ENCODE results near the gene TBL1X. TPM values are rescaled to one million over a fixed set of nuclear protein-coding genes. Genes with fewer than 3 reads are reported as not detected.

The TBL1X gene
- total and polyA plus RNA-seq, 8 donors, result 2.4 to 16.6 (median 9.3) TPM

- Histone ChIP-seq H3K4me3 (no peak overlapping the region), H3K27ac (no peak overlapping the region), H3K4me1 (no peaks in the 10 kb centered on the region), H3K27me3 (no peaks in the 10 kb centered on the region), H3K9me3 (no peaks in the 10 kb centered on the region), H3K36me3 (no peaks in the 10 kb centered on the region)
- TF ChIP-seq, protein P1, sequence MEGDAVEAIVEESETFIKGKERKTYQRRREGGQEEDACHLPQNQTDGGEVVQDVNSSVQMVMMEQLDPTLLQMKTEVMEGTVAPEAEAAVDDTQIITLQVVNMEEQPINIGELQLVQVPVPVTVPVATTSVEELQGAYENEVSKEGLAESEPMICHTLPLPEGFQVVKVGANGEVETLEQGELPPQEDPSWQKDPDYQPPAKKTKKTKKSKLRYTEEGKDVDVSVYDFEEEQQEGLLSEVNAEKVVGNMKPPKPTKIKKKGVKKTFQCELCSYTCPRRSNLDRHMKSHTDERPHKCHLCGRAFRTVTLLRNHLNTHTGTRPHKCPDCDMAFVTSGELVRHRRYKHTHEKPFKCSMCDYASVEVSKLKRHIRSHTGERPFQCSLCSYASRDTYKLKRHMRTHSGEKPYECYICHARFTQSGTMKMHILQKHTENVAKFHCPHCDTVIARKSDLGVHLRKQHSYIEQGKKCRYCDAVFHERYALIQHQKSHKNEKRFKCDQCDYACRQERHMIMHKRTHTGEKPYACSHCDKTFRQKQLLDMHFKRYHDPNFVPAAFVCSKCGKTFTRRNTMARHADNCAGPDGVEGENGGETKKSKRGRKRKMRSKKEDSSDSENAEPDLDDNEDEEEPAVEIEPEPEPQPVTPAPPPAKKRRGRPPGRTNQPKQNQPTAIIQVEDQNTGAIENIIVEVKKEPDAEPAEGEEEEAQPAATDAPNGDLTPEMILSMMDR (IDR thresholded peaks at IDR 0.05), result no peak
- intact Hi-C loops (cut with DNase I), result no loop called here
- 68 to 75% methylated on average over 3 of the region's 3 CpGs for WGBS, 2 donors
- ATAC-seq (no peak), FAIRE-seq (no peak), DNase-seq (no peak)
Observed at GRCh38 chrX:9516635-9517034, 51.8 kb downstream of the TBL1X start.

DNA sequence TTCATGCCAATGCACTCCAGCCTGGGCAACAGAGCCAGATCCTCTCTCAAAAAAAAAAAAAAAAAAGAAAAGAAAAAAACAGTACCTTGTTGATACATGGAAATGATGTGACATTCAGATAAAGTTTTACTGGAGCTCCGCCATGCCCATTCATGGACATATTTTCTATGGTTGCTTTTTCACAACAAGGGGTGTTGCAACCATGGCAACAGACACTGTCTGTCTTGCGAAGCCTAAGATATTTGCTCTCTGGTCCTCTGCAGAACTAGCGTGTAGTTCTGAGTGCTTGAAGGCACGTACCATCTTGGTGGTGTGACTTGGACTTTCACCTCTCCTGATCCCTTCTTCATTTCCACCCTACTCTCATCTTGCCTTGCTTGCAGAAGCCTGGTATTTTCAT lies 53.2 kb downstream of the TBL1X start:
- Histone ChIP-seq H3K27ac (no peak overlapping the region), H3K36me3 (no peaks in the 10 kb centered on the region), H3K4me1 (no peaks in the 10 kb centered on the region), H3K27me3 (no peaks in the 10 kb centered on the region), H3K4me3 (no peak overlapping the region), H3K9me3 (no peaks in the 10 kb centered on the region)
- no peak for DNase-seq
- no peak for ATAC-seq
- WGBS, 2 donors, result 86 to 97% methylated on average over 4 of the region's 4 CpGs
- TF ChIP-seq, protein P1 (IDR thresholded peaks at IDR 0.05), result no peak
- intact Hi-C loops (cut with DNase I), result no loop called here
- no peak for FAIRE-seq

DNA sequence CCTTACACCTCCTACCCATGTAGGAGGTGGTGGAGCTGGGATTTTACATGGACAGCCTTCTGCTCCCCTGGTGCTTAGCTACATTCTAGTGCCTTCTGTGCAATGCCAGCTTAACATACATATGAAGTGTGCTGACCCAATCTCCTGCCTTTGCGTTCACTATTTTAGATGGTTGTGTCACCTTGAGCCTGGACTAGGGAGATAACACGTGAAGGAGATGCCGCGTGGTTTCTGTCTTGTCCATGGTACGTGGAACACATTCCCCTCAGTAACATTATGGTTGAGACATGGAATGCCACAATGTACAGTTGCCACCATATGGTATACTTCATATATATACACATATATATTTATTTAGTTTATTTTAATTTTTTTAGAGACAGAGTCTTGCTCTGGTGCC lies 54.0 kb downstream of the TBL1X start:
- Histone ChIP-seq H3K27me3 (no peaks in the 10 kb centered on the region), H3K9me3 (no peaks in the 10 kb centered on the region), H3K4me1 (no peaks in the 10 kb centered on the region), H3K27ac (no peak overlapping the region), H3K4me3 (no peak overlapping the region), H3K36me3 (no peaks in the 10 kb centered on the region)
- no peak for DNase-seq
- TF ChIP-seq, protein P1 (IDR thresholded peaks at IDR 0.05), result no peak
- intact Hi-C loops (cut with DNase I), result no loop called here
- WGBS, 2 donors, result 92 to 93% methylated on average over 5 of the region's 5 CpGs
- ATAC-seq, result no peak
- FAIRE-seq, result no peak

DNA sequence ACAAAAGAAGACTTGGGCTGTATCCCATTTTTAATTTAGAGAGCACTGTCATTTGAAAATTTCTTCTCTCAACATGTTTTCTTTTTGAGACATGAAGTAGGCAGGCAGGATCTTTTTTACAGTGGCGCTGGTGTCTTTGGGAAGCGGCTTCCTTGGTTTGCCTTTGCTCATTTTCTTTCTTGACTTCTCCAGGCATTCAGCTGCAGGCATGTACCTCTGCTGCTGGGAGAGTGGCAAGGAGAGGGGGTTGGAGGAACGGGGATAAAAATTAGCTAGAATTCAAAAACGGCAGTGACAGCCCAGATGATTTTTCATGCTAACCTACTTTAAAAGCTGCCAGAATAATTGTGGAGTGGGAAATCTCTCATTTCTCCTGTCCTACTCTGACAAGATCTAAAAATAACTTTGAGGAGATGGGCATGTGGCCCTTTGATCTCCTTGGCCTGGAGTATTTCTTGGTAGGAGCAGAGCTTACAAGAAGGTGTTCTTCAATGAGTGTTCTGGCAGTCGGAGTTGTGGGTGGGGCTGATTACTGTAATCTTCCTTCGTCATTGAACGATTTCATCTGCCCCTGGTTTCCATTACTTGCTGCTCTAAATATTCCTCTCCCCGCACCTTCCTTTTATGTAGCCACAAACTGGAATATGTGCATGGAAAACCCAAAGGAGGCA lies 54.8 kb downstream of the TBL1X start:
- H3K9me3 ChIP-seq, result no peaks in the 10 kb centered on the region
- TF ChIP-seq, protein P1 (IDR thresholded peaks at IDR 0.05), result no peak
- intact Hi-C loops (cut with DNase I), result no loop called here
- H3K4me1 ChIP-seq, result no peaks in the 10 kb centered on the region
- FAIRE-seq (peak; percentile 43), DNase-seq (no peak), ATAC-seq (no peak)
- no peaks in the 10 kb centered on the region for H3K36me3 ChIP-seq
- WGBS, 2 donors, result 47 to 51% methylated on average over 8 of the region's 8 CpGs
- H3K27me3 ChIP-seq, result no peaks in the 10 kb centered on the region
- H3K4me3 ChIP-seq, result no peak overlapping the region
- no peak overlapping the region for H3K27ac ChIP-seq

DNA sequence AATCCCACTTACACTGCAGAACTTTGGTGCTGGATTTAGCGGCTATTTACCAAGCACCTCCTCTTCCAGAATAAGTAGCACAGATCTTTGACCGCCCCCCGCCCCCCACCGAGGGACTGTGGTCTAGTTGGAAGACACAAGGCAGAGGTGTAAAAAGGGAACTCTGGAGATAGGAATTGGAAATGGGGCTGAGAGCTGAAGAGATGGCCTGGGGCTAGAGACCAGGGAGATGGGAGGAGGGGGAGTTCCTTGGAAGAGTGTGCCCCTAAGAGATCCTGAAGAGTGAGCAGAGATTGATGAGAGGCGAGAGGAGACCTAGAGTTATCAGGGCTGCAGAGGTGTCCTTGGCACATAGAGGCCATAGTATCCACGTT lies 55.3 kb downstream of the TBL1X start:
- TF ChIP-seq, protein P1 (IDR thresholded peaks at IDR 0.05), result no peak
- FAIRE-seq (no peak), DNase-seq (no peak), ATAC-seq (no peak)
- WGBS, 2 donors, result 63 to 84% methylated on average over 6 of the region's 6 CpGs
- H3K9me3 ChIP-seq, result no peaks in the 10 kb centered on the region
- no peaks in the 10 kb centered on the region for H3K27me3 ChIP-seq
- intact Hi-C loops (cut with DNase I), result no loop called here
- H3K4me3 ChIP-seq, result no peak overlapping the region
- H3K4me1 ChIP-seq, result no peaks in the 10 kb centered on the region
- H3K27ac ChIP-seq, result no peak overlapping the region
- H3K36me3 ChIP-seq, result no peaks in the 10 kb centered on the region

All from pancreas (tissue), 10 donors.